ENCODE results near the gene BTG1.

Gene BTG1

GRCh38 chr12:92175961-92176360, 30.3 kb upstream of the BTG1 start:
- DNase-seq (ENCODE audit: low spot score) = no peak
- CTCF ChIA-PET = no interaction called here
- no peak for TF ChIP-seq CTCF (conservative IDR thresholded peaks at IDR 0.05; ENCODE audit: low read depth)
- H3K27ac ChIP-seq = no peak overlapping the region
- POLR2A ChIA-PET (ENCODE audit: low non-redundant PET) = no interaction called here

- CTCF ChIA-PET = no interaction called here
Measured at GRCh38 chr12:92170050-92170449, 24.4 kb upstream of the BTG1 start.

GRCh38 chr12:92167075-92167474, 21.4 kb upstream of the BTG1 start:
- ChIA-PET POLR2A (ENCODE audit: low non-redundant PET) (no interaction called here), CTCF (no interaction called here)
- no peak for TF ChIP-seq CTCF (conservative IDR thresholded peaks at IDR 0.05; ENCODE audit: low read depth)
- no peak overlapping the region for H3K27ac ChIP-seq
- no peak for DNase-seq (ENCODE audit: low spot score)

More at GRCh38 chr12:92170050-92170449, 24.4 kb upstream of the BTG1 start:
- DNase-seq (ENCODE audit: low spot score) = no peak
- TF ChIP-seq CTCF (conservative IDR thresholded peaks at IDR 0.05; ENCODE audit: low read depth) = no peak
- no peak overlapping the region for H3K27ac ChIP-seq
- POLR2A ChIA-PET (ENCODE audit: low non-redundant PET) = no interaction called here

- CTCF ChIA-PET = no interaction called here
- POLR2A ChIA-PET (ENCODE audit: low non-redundant PET) = no interaction called here
- H3K27ac ChIP-seq = no peak overlapping the region
- no peak for TF ChIP-seq CTCF (conservative IDR thresholded peaks at IDR 0.05; ENCODE audit: low read depth)
- DNase-seq (ENCODE audit: low spot score) = no peak
Measured at GRCh38 chr12:92164712-92165111, 19.1 kb upstream of the BTG1 start.

GRCh38 chr12:92162079-92162478, 16.4 kb upstream of the BTG1 start:
- H3K27ac ChIP-seq = no peak overlapping the region
- TF ChIP-seq CTCF (conservative IDR thresholded peaks at IDR 0.05; ENCODE audit: low read depth) = no peak
- no peak for DNase-seq (ENCODE audit: low spot score)
- CTCF ChIA-PET = interaction anchor here (0.6 kb wide), 1 partner anchor 283 kb away, joined by 3 read pairs; no protein-coding TSS in a partner anchor
- POLR2A ChIA-PET (ENCODE audit: low non-redundant PET) = interaction anchor here (0.9 kb wide), 1 partner anchor 17 kb away, joined by 3 read pairs; the partner anchor contains the start of gene BTG1

GRCh38 chr12:92158796-92159439, 13.3 kb upstream of the BTG1 start:
- no peak for TF ChIP-seq CTCF (conservative IDR thresholded peaks at IDR 0.05; ENCODE audit: low read depth)
- H3K27ac ChIP-seq = no peak overlapping the region
- ChIA-PET CTCF (no interaction called here), POLR2A (ENCODE audit: low non-redundant PET) (no interaction called here)
- DNase-seq (ENCODE audit: low spot score) = no peak
